Subcutaneous adipose tissue (tissue), 4 donors: Measurements from ENCODE around the gene RCL1. TPM values are rescaled to one million over a fixed set of nuclear protein-coding genes. Genes with fewer than 3 reads are reported as not detected.

Source experiments
- CTCF ChIP-seq: fragments of 450-650 bp; IDR thresholded peaks from one replicate; pipeline ENCODE4 v1.5.1; 2016; ENCODE audit warnings: low read depth, mild to moderate bottlenecking, control low read depth, antibody characterized with exemption, moderate library complexity
- total RNA-seq, 4 donors: library from RNA; depleted of rRNA; stranded (reverse); fragments of >200 nt; gene quantifications; one replicate each; pipeline ENCODE4 v1.1.0, GENCODE V29; 2016

RCL1 gene
- total RNA-seq, 4 donors from 2014 or later = 64.4 to 166 (median 102) TPM

DNA sequence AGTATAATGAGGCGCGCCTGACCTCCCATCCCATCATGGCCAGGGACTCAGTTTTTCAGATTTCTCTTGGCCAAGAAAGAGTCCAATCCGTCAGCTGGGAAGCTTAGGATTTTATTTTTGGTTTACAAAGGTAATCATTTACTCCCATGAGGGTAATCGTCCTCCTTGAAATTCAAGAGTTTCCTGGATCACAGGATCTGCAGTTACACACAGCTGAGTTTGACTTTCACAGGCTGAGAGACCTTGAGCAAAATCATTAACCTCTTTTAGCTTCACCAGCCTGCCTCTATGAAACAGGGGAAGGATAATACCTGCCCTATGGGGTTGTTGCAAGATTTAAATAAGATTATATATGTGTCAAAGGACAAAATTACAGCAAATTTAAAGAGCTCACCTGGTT lies 36.3 kb upstream of the RCL1 start:
- no peak for TF ChIP-seq CTCF

- no peak for TF ChIP-seq CTCF
Observed at GRCh38 chr9:4760122-4760521, 32.6 kb upstream of the RCL1 start.

- TF ChIP-seq CTCF = no peak
Observed at GRCh38 chr9:4762108-4762885, 30.4 kb upstream of the RCL1 start.

DNA sequence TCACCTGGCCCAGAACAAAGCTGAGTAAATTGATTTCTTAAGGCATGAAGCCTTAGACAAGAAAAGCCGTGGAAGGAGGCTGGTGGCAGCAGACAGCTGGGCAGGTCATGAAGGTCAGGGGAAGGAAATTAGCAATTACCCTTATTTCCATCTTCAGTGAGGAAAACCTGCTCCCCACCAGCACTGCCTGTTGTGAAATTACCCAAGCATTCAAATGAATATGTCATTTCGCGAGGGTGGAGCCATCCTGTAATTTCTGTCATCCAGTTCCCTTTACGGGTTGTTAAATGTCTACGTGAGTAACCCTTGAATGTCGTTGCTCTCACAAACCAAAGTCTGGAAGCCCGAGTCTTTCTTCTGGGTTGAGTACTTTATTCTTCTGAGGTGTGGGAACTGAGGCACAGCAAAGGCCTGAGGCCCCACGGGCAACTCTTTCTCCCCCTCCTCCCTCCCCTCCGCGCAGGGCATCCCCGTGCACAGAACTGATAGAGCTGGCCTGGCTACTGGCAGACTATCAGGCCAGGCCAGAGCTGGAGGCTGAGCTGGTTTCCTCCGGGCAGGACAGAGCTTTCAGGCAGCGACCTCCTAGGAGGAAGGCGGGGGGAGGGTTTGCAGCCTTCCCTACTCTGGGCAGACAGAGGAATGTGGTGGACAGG lies 29.7 kb upstream of the RCL1 start:
- TF ChIP-seq CTCF = no peak

DNA sequence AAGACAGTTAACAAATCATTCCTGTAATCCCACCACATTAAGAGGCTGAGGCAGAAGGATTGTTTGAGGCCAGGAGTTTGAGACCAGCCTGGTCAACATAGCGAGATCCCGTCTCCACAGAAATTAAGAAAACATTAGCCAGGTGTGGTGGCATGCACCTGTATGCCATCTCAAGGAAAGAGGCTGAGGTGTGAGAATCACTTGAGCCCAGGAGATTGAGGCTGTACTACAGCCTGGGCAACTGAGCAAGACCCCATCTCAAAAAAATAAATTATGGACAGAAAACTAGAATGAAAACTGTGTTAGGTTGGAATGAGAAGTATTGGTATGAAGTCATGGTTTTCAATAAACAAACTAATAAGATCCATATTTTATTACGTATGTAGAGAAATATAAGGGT lies 28.7 kb upstream of the RCL1 start:
- TF ChIP-seq CTCF = no peak

GRCh38 chr9:4768681-4769080 lies 24.1 kb upstream of the RCL1 start:
- no peak for TF ChIP-seq CTCF

DNA sequence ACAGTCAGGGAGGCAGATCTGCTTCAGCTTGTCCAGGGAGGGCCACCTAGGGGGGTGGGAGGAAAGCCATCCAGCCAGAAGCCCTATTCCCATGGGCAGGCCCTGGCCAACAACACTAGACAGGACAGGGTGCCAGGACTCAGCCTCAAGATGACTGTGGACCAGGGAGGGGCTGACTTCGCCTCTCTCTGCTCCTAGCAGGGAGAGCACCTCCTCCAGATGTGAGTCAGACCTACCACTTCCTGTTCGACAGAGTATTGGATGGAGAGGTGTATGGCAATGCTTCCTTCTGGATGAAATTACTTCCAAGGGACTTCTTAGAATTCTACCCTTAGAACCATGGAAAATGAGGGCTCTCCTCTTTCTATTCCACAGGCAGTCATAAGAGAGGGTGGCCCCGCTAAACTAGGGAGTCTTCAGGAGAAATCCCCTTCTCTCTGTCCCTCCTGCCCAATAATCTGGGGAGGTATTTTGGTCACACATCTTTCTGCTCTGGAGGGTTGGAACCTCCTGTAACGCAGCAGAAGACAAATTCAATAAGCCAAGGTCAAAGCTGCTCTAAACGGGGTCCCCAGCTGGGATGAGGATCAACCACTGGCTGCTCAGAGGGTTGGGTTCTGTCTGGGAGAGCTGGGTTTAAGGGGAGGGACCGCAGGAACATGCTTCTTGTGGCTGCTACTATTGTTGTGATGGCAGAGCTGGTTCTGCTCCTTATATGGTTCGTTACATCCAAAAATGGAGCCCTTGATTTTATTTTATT lies 23.2 kb upstream of the RCL1 start:
- TF ChIP-seq CTCF = no peak
